ENCODE measurements around the gene GSK3A.
"Not testable (repeated sequence)": the region's sequence is repeated elsewhere in the genome, so short reads cannot be mapped to it uniquely, and the experiment has no call there.

DNA sequence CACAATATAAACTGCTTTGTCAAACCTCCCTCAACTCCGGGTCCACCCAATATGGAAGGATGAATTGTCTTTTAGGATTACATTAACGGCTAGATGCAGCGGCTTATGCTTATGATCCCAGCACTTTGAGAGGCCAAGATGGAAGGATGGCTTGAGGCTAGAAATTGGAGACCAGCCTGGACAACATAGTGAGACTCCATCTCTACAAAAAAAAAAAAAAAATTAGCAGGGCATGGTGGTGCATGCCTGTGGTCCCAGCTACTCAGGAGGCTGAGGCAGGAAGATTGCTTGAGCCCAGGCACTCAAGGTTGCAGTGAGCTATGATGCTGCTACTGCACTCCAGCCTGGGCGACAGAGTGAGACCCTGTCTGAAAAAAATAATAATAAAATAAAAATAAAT is 23.7 kb upstream of the GSK3A start:
- TF ChIP-seq, protein P1, sequence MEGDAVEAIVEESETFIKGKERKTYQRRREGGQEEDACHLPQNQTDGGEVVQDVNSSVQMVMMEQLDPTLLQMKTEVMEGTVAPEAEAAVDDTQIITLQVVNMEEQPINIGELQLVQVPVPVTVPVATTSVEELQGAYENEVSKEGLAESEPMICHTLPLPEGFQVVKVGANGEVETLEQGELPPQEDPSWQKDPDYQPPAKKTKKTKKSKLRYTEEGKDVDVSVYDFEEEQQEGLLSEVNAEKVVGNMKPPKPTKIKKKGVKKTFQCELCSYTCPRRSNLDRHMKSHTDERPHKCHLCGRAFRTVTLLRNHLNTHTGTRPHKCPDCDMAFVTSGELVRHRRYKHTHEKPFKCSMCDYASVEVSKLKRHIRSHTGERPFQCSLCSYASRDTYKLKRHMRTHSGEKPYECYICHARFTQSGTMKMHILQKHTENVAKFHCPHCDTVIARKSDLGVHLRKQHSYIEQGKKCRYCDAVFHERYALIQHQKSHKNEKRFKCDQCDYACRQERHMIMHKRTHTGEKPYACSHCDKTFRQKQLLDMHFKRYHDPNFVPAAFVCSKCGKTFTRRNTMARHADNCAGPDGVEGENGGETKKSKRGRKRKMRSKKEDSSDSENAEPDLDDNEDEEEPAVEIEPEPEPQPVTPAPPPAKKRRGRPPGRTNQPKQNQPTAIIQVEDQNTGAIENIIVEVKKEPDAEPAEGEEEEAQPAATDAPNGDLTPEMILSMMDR (IDR thresholded peaks at IDR 0.05; ENCODE audit: poor library complexity): not testable (repeated sequence)
- TF ChIP-seq EZH2 (IDR thresholded peaks at IDR 0.05; ENCODE audit: borderline replicate concordance): not testable (repeated sequence)
